ENCODE data around the gene TMEM54.
"Not testable (repeated sequence)": the region's sequence is repeated elsewhere in the genome, so short reads cannot be mapped to it uniquely, and the experiment has no call there.

TMEM54 gene

GRCh38 chr1:32918179-32918578, 17.0 kb upstream of the TMEM54 start:
- DNase-seq, result no peak

- no peak for DNase-seq
These were observed 16.3 kb upstream of the TMEM54 start for GRCh38 chr1:32917521-32917920.

GRCh38 chr1:32915766-32916706, 14.8 kb upstream of the TMEM54 start:
- no peak for DNase-seq

- DNase-seq, result no peak
These were observed 9.1 kb upstream of the TMEM54 start for GRCh38 chr1:32910319-32910718.

GRCh38 chr1:32907435-32907834, 6.2 kb upstream of the TMEM54 start:
- no peak for DNase-seq

- DNase-seq, result no peak
These were observed 5.5 kb upstream of the TMEM54 start for GRCh38 chr1:32906654-32907053.

GRCh38 chr1:32905588-32905987, 4.4 kb upstream of the TMEM54 start:
- DNase-seq, result not testable (repeated sequence)

GRCh38 chr1:32904797-32905196, 3.6 kb upstream of the TMEM54 start:
- DNase-seq, result no peak

GRCh38 chr1:32903991-32904785, 3.0 kb upstream of the TMEM54 start:
- DNase-seq, result no peak

- no peak for DNase-seq
These were observed 1.3 kb upstream of the TMEM54 start for GRCh38 chr1:32902535-32902920.

- DNase-seq, result no peak
These were observed 790 bp upstream of the TMEM54 start for GRCh38 chr1:32901823-32902534.

GRCh38 chr1:32900371-32900955, 726 bp downstream of the TMEM54 start:
- no peak for DNase-seq

GRCh38 chr1:32899586-32900296, 1.4 kb downstream of the TMEM54 start:
- no peak for DNase-seq

- no peak for DNase-seq
These were observed 2.2 kb downstream of the TMEM54 start for GRCh38 chr1:32898958-32899357.

- no peak for DNase-seq
These were observed 3.1 kb downstream of the TMEM54 start for GRCh38 chr1:32898056-32898455.

- no peak for DNase-seq
These were observed 3.8 kb downstream of the TMEM54 start for GRCh38 chr1:32897082-32898049.

- no peak for DNase-seq
These were observed 4.7 kb downstream of the TMEM54 start for GRCh38 chr1:32896451-32896850.

- no peak for DNase-seq
These were observed 5.6 kb downstream of the TMEM54 start for GRCh38 chr1:32895325-32896215.

GRCh38 chr1:32894681-32895080, 6.5 kb downstream of the TMEM54 start:
- no peak for DNase-seq

Measured in GF-D8 (cell line).